NCI-H510A treated with DMSO at 0.1 percent for 48 hours (cell line): Measurements from ENCODE around the gene KCNQ1OT1.

Experiments used
- DNase-seq: peaks from one replicate; lab custom pipeline; 2025; lab: John Stamatoyannopoulos, UW

KCNQ1OT1 gene

DNA sequence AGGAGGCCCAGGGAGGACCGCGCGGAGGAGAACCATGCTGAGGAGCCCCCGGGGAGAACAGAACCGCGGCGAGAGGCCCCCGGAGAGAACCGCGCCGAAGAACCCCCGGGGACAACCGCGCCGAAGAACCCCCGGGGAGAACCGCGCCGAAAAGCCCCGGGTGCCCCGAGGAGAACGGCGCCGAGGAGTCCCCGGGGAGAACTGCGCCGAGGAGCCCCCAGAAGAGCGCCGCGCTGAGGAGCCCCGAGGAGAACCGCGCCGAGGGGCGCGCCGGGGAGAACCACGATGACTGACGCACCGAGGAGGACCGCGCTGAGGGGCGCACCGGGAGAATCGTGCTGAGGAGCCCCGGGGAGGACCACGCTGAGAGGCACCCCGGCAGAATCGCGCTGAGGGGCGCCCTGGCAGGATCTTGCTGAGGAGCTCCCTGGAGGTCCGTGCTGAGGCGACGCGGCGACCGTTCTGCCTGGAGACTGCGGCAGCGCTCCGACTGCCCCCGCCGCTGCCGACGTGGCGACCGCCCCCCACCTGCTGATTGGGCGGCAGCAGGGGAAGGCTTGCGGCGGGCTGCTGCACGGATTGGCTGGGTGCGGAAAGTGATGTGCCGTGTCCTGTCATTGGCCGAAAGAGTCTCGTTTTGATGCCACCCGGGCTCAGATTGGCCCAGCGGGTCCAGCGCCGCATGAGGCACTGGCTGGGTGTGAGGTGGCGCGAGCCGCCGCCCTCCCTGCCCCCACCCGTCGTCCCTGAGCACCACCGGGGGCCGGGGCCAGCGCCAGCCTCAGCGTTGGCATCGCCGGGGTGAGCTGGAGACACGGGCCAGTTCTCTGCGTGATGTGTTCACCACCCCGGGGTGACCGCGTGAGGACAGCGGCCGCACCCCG, at the start of gene KCNQ1OT1:
Gene KCNQ1OT1, minus strand, starts transcription at position 464 of the 884 bp plus-strand sequence.
- peak; percentile 55 for DNase-seq

- no peak for DNase-seq
Measured at GRCh38 chr11:2748814-2749554, 49.2 kb upstream of the KCNQ1OT1 start.

GRCh38 chr11:2748061-2748813, 48.4 kb upstream of the KCNQ1OT1 start:
- no peak for DNase-seq

DNA sequence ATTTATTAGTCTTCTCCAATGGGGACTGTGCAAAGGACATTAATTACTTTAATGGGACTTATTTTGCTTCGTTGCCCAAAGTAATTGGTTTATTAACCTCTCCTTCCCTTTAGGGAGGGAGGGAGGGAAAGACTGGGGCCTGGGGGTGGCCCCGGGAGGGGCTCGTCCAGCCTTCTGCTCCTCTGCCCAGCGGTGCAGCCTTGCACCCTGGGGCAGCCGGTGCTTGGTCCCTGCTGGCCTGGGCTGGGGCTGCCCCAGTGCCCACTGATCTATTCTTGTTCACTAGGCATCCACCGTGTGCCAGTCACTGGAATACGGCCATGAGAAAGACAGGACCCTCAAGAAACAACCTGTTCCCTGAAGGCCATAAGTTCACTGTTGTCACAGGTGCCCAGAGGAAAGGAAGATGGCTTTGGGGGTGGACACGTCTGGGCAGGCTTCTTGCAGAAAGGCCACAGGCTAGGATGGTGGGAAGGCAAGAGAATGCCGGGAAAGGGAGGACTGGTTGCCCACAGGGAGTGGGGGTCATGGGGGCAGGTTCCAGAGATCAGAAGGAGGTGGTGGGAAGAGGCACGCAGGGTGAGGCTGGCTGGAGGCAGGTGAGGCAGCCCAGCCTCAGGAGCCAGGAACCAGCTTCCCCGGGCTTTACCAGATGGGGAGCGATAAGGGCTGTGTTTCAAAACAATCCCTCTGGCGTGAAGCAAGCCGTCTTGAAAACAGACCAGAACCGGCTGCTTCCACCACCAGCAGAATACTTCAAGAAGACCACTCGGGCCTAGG, 47.6 kb upstream of the KCNQ1OT1 start:
- DNase-seq = no peak

- DNase-seq = no peak
Measured at GRCh38 chr11:2746401-2747247, 46.8 kb upstream of the KCNQ1OT1 start.

DNA sequence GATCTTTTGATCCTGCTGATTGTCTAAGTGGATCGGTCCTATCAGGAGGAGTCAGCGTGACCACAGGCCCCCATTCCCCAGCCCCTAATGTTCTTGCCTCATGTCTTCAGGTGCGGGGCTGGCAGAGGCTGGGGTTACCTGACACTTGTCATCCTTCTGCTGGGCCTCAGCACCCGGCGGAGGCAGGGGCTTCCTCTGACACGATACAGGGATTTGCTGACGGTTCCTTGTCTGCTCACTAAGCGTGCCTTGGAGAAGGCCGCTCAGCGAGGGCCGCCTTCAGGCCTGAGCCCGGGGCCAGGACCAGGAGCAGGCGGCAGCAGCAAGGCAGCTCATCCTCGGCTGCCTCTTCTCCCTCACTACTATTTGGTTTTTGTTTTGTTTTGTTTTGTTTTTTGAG, 45.7 kb upstream of the KCNQ1OT1 start:
- no peak for DNase-seq

GRCh38 chr11:2744166-2744565, 44.4 kb upstream of the KCNQ1OT1 start:
- DNase-seq = no peak

GRCh38 chr11:2743427-2744110, 43.8 kb upstream of the KCNQ1OT1 start:
- DNase-seq = no peak

DNA sequence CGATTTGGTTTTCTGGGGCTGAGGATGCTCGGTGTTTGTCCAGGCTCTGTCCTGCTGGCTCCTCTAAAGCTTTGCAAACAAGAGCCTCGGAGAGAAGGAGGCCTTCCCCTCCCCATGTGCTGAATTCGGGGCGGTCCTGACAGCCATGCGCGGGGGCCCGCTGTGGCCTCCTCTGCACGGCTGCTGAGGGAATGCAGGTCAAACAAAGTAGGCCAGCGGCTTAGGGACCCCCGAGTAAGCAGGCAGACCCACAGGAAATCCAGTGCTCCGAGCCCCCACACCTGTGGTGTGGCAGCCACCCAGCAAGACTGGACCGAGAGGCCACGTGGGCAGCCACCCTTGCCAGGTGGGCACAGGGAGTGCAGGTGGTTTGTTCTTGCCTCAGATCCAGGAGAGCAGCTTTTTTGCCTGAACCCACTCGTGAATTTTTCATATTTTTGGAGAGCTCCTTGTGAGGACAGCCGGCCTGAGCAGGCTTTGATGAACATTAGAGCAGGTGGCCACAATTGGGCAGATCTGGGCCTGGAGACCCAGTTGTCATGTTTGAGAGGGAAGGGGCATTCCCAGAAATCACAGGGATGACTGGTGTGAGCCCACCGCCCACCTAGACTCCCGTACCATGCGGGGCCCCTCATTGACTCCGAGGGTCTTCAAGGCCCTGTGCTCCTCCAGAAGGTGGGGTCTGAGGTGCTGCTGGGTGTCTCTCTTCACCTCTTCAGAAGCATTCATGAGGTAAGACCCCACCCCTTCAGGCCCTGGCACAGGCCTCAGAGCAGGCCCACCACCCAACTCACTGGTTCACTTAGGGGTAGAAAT, 43.0 kb upstream of the KCNQ1OT1 start:
- no peak for DNase-seq

DNA sequence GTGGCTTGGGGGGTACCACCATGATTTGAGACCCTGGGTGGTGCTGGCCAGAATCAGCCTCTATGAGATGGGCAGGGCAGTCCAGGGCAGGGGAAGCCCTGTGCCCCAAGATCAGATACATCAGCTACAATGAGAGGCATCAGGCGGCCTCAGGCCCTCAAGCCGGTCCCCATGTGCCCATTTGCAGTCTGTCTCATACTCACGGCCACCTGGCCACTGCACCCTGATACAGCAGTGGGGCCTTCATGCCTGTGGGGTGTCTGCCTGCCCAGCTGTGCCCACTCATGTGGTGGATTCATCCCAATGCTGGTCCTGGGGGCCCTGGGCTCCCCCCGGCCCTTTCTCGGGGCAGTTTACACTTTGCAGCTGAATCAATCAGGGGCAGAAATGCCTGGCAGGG, 42.4 kb upstream of the KCNQ1OT1 start:
- DNase-seq = no peak

DNA sequence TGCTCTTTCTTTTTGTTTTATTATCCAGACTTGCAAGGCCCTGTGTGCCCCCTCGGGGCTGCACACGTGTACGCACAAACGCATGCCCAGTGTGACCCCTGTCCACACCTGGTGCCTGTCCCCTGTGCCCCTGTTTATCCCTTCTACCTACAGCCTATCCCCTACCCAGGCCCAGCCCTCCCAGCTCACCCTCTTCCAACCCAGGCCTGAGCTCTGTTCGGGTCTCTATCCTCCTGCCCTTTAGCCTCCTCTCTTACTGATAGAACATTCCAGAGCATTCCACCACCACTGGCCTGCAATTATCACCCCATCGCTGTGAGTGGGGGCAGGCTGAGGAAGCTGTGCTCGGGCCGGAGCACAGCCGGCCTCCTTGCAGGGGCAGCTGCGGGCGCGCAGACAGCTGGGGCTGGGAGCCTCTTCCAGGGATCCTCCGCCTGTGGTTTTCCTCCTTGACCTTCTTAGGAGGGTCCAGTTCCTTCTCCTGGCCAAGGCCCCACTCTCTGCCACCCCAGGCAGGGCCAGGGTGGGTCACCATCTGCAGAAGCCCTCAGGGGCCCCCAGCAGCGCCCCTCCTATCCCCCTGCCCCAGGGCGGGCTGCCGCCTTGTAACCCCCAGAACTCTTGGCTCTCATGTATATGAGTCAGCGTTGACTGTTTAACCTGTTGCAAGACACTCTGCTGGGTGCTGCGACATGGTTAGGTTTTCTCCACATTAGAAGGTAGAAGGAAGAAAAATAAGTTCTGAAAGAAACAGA, 41.8 kb upstream of the KCNQ1OT1 start:
- no peak for DNase-seq

GRCh38 chr11:2741006-2741376, 41.2 kb upstream of the KCNQ1OT1 start:
- DNase-seq = no peak

GRCh38 chr11:2740275-2740940, 40.6 kb upstream of the KCNQ1OT1 start:
- DNase-seq = no peak

- no peak for DNase-seq
Measured at GRCh38 chr11:2739531-2740274, 39.9 kb upstream of the KCNQ1OT1 start.

DNA sequence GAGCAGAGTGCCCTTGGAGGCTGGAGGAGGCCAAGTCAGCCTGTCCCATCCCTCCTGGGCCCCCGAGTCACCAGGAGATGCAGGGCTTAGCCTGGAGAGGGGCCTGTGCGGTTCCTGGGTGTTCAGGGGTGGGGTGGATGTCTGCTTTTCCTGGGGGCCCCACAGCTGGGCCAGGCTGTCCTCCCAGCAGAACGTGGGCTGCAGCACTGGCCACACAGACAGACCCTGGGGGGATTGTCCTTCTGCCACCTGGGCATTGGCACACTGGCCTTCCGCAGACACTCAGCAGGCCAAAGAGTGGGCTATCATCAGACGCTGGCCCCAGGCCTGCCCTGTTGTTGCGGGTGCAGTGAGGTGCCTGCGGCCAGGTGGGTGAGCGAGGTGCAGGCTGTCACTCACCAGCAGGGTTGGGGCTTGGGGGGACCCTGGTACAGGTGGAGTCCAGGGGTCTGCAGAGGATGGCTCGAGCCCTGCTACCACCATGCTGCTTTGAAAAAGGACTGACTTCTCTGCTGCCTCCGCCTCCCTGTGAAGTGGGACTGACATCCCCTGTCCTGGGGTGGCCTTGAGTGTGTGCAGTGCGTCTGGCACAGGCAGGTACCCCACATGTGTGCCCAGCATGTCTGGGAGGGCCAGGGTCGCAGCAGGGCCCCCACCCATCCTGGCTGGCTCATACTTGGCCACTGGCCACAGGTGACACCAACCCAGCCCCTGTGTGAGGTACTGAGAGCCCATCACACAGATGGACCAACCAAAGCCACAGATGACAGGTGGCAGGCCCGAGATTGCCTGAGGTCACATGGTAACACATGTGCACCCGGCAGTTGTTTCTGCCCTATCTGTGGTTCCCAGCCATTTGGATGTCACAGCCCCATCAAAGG, 39.0 kb upstream of the KCNQ1OT1 start:
- DNase-seq = no peak

GRCh38 chr11:2737866-2738265, 38.1 kb upstream of the KCNQ1OT1 start:
- no peak for DNase-seq
